Body of pancreas (tissue), 4 donors: ENCODE measurements around the gene REXO4. TPM values are rescaled to one million over a fixed set of nuclear protein-coding genes. Genes with fewer than 3 reads are reported as not detected.

Experiments
- ATAC-seq: fragments of 150-250 bp; one replicate; pipeline ENCODE4 v1.9.1; 2016
- DNase-seq, 4 donors: peaks; one replicate each; pipeline ENCODE4 v3.0.0-alpha.2; 2019
- H3K27ac ChIP-seq, 4 donors: fragments of 200-600 bp; sonication (generic); 1 replicate in 3 of 4; 2 replicates in 1 of 4; pipeline versions ENCODE4 v1.5.1 to v1.6.1; 2016 to 2019; ENCODE audit warnings: mild to moderate bottlenecking in 1 of 4, mixed read lengths in 1 of 4, moderate library complexity in 1 of 4
- H3K27me3 ChIP-seq, 2 donors: fragments of 200-600 bp; sonication (generic); one replicate each; pipeline ENCODE4 v1.6.0; 2016; ENCODE audit warnings: mild to moderate bottlenecking in 1 of 2
- H3K36me3 ChIP-seq, 2 donors: fragments of 200-600 bp; sonication (generic); replicated peaks in 1 of 2; 2 replicates each; pipeline ENCODE4 v1.5.1; 2016; ENCODE audit warnings: low read depth in 2 of 2; ENCODE audit not compliant: insufficient read depth in 1 of 2
- H3K4me1 ChIP-seq: fragments of 200-600 bp; sonication (generic); one replicate; pipeline ENCODE4 v1.6.0; 2016
- H3K4me3 ChIP-seq, 2 donors: fragments of 200-600 bp; sonication (generic); 1 replicate in 1 of 2; 2 replicates in 1 of 2; pipeline ENCODE4 v1.5.1; 2016 to 2019
- H3K9me3 ChIP-seq, 3 donors: fragments of 200-600 bp; sonication (generic); 1 replicate in 2 of 3; 2 replicates in 1 of 3; pipeline ENCODE4 v1.5.1; 2016
- POLR2A ChIP-seq, 3 donors: fragments of 450-650 bp; IDR thresholded peaks; one replicate each; pipeline ENCODE4 v1.6.1; 2016; ENCODE audit warnings: antibody characterized with exemption in 3 of 3, mild to moderate bottlenecking in 2 of 3
- WGBS, 2 donors: methylation state at CpG; one replicate each; pipeline ENCODE4 v1.1.5; 2017; 5-methylcytosine and 5-hydroxymethylcytosine counted together
- intact Hi-C: fragments of 100-400 bp; cut with DNase I; formaldehyde crosslinking; loops from one replicate; pipeline ENCODE4 v1.15.1; 2023
- total RNA-seq, 2 donors: library from RNA; depleted of rRNA; stranded (reverse); fragments of >200 nt; gene quantifications; one replicate each; pipeline ENCODE4 v1.1.0, GENCODE V29; 2016
- TF ChIP-seq, protein P1 (sequence below), 7 experiments: fragments of 450-650 bp in 4 of 7; fragments of 200-600 bp in 3 of 7; sonication (generic) in 3 of 7; IDR thresholded peaks; one replicate each; pipeline ENCODE4 v1.5.1; 2016 to 2019; ENCODE audit warnings: antibody characterized with exemption in 7 of 7

Gene REXO4
- total RNA-seq, 2 donors from 2014 or later: 15.6 to 21.8 TPM

DNA sequence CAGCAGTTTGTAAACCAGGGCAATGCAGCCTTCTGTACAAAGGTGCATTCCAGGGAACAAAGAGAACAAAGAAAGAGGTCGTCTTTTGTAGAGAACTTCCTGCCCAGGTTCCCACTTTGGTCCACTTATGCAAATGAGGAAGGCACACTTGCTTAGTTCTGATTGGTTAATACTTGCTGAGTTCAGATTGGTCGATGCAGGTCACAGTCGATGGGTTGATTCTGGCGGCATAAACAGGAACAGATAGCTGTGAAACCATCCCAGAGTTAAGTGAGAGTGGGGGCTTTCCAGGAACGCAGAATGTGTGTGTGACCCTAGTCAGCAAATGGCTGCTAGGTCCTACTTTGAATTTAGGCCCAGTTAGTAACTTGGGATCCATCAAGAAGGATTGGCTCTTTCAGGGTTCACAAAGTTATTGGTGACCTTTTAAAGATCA, 2.6 kb upstream of the REXO4 start:
- TF ChIP-seq POLR2A (IDR thresholded peaks at IDR 0.05): no peak
- TF ChIP-seq, protein P1, sequence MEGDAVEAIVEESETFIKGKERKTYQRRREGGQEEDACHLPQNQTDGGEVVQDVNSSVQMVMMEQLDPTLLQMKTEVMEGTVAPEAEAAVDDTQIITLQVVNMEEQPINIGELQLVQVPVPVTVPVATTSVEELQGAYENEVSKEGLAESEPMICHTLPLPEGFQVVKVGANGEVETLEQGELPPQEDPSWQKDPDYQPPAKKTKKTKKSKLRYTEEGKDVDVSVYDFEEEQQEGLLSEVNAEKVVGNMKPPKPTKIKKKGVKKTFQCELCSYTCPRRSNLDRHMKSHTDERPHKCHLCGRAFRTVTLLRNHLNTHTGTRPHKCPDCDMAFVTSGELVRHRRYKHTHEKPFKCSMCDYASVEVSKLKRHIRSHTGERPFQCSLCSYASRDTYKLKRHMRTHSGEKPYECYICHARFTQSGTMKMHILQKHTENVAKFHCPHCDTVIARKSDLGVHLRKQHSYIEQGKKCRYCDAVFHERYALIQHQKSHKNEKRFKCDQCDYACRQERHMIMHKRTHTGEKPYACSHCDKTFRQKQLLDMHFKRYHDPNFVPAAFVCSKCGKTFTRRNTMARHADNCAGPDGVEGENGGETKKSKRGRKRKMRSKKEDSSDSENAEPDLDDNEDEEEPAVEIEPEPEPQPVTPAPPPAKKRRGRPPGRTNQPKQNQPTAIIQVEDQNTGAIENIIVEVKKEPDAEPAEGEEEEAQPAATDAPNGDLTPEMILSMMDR (IDR thresholded peaks at IDR 0.05): no peak
- Histone ChIP-seq H3K4me1 (peaks cover 27% of the 10 kb centered on the region), H3K9me3 (no peaks in the 10 kb centered on the region), H3K27ac (no peak overlapping the region), H3K4me3 (no peak overlapping the region), H3K36me3 (no peaks in the 10 kb centered on the region), H3K27me3 (no peaks in the 10 kb centered on the region)
- DNase-seq (no peak), ATAC-seq (no peak)
- WGBS, 2 donors: 61 to 73% methylated on average over 5 of the region's 5 CpGs
- intact Hi-C loops: loop anchor here (5.0 kb wide), 1 partner anchor 48 kb away; no protein-coding TSS in a partner anchor

DNA sequence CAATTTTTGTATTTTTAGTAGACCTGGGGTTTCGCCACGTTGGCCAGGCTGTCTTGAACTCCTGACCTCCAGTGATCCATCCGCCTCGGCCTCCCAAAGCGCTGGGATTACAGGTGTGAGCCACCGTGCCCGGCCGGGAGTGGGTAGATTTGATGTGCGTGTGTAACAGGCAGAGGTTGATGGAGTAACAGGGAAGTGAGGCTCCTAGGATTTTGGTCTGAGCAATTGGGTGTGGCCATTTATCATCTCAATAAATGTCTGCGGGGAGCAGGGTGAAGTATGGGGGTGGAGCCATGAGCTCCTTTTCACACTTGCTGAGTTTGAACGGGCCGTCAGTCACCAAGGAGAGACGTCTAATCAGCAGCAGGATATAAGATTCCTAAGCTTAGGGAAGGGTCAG, 1.2 kb upstream of the REXO4 start:
- no peak for ATAC-seq
- no peak overlapping the region for H3K27ac ChIP-seq
- peaks cover 32% of the 10 kb centered on the region for H3K4me1 ChIP-seq
- no peak overlapping the region for H3K4me3 ChIP-seq
- intact Hi-C loops: no loop called here
- no peaks in the 10 kb centered on the region for H3K9me3 ChIP-seq
- TF ChIP-seq POLR2A (IDR thresholded peaks at IDR 0.05): no peak
- TF ChIP-seq, protein P1 (IDR thresholded peaks at IDR 0.05): no peak
- 40 to 55% methylated on average over 6 to 13 of the region's 13 CpGs for WGBS, 2 donors
- no peaks in the 10 kb centered on the region for H3K27me3 ChIP-seq
- no peak for DNase-seq
- H3K36me3 ChIP-seq: peaks cover 0 to 6% of the 10 kb centered on the region in 2 donors

DNA sequence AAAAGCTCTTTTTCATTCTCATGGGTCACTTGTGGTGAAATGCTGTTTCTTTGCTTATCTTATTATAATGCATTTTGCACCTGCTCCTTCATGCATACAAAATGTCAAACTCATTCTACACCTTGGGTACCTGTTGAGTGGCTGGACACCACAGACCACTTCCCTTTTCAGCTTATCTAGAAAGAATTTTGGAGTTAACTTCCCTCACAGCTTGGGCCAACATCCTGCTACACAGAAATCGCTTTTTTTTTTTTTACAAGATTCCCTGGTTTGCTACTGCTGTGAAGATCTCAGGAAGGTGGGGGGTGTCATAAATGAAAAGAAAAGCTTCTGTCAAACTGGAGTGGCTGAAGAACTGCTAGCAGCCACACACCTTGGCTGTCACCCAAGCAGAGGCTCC, 2.6 kb downstream of the REXO4 start:
- 43 to 78% methylated on average over 1 of the region's 1 CpG for WGBS, 2 donors
- no peak overlapping the region for H3K4me3 ChIP-seq
- H3K36me3 ChIP-seq: peaks cover 0 to 14% of the 10 kb centered on the region in 2 donors
- peaks cover 32% of the 10 kb centered on the region for H3K4me1 ChIP-seq
- no peak overlapping the region for H3K27ac ChIP-seq
- no peaks in the 10 kb centered on the region for H3K27me3 ChIP-seq
- TF ChIP-seq, protein P1 (IDR thresholded peaks at IDR 0.05): no peak
- TF ChIP-seq POLR2A (IDR thresholded peaks at IDR 0.05): no peak
- no peak for DNase-seq
- intact Hi-C loops: no loop called here
- H3K9me3 ChIP-seq: no peaks in the 10 kb centered on the region
- no peak for ATAC-seq

DNA sequence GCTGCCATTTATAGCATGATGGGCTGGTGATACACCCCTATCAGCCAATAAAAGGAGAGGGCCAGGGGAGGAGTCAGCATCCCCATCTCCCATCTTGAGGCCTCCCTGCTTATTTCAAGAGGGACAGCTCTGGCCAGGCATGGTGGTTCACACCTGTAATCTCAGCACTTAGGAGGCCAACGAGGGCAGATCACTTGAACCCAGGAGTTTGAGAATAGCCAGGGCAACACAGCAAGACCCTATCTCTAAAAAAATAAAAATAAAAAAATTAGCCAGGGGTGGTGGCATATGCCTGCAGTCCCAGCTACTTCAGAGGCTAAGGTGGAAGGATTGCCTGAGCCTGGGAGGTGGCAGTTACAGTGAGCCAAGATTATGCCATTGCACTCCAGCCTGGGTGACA, 9.8 kb downstream of the REXO4 start:
- intact Hi-C loops: loop anchor here (5.0 kb wide), 1 partner anchor 79 kb away; no protein-coding TSS in a partner anchor
- WGBS, 2 donors: 95 to 100% methylated on average over 1 of the region's 1 CpG

More for the DNA sequence above, 9.8 kb downstream of the REXO4 start:
- DNase-seq (no peak), ATAC-seq (no peak)
- Histone ChIP-seq H3K4me3 (no peak overlapping the region), H3K27me3 (no peaks in the 10 kb centered on the region), H3K9me3 (no peaks in the 10 kb centered on the region), H3K27ac (no peak overlapping the region), H3K4me1 (no peaks in the 10 kb centered on the region), H3K36me3 (peaks cover 0 to 15% of the 10 kb centered on the region in 2 donors)
- TF ChIP-seq, protein P1 (IDR thresholded peaks at IDR 0.05): no peak
